Fibroblast of lung (primary cell): ENCODE data around the gene MEG3. TPM values are rescaled to one million over a fixed set of nuclear protein-coding genes. Genes with fewer than 3 reads are reported as not detected.

Source experiments
- DNase-seq, 2 donors: peaks; one replicate each; pipeline versions ENCODE4 v3.0.0 to v3.0.0-alpha.2; 2010; ENCODE audit warnings: low read depth in 2 of 2
- H2AFZ ChIP-seq: 2 replicates; pipeline ENCODE4 v1.5.1; 2012; ENCODE audit warnings: low read length, control low read depth, inconsistent platforms
- H3K27ac ChIP-seq: 2 replicates; pipeline ENCODE4 v1.5.1; 2011; ENCODE audit warnings: low read length, control low read depth; ENCODE audit not compliant: insufficient read depth
- H3K27me3 ChIP-seq: 2 replicates; pipeline ENCODE4 v1.5.1; 2011; ENCODE audit warnings: mild to moderate bottlenecking, low read length; ENCODE audit not compliant: control insufficient read depth, insufficient read depth
- H3K36me3 ChIP-seq: 2 replicates; pipeline ENCODE4 v1.5.1; 2011; ENCODE audit warnings: low read length; ENCODE audit not compliant: control insufficient read depth, insufficient read depth
- H3K4me1 ChIP-seq: 2 replicates; pipeline ENCODE4 v1.5.1; 2011; ENCODE audit warnings: low read length; ENCODE audit not compliant: control insufficient read depth, insufficient read depth; ENCODE audit errors: extremely low read depth
- H3K4me2 ChIP-seq: 2 replicates; pipeline ENCODE4 v1.5.1; 2011; ENCODE audit warnings: low read length, control low read depth; ENCODE audit not compliant: insufficient read depth; ENCODE audit errors: extremely low read depth
- H3K4me3 ChIP-seq, 4 experiments: fragments of 200-600 bp in 1 of 4; sonication (generic) in 1 of 4; replicated peaks in 1 of 4; 2 replicates each; pipeline ENCODE4 v1.5.1; 2011 to 2016; ENCODE audit warnings: low read length in 4 of 4, low read depth in 3 of 4, mild to moderate bottlenecking in 3 of 4, control low read depth in 2 of 4, inconsistent platforms in 1 of 4, mixed read lengths in 1 of 4; ENCODE audit not compliant: insufficient read depth in 1 of 4; ENCODE audit errors: control extremely low read depth in 1 of 4
- H3K79me2 ChIP-seq: 2 replicates; pipeline ENCODE4 v1.5.1; 2012; ENCODE audit warnings: mild to moderate bottlenecking, low read length, inconsistent platforms; ENCODE audit not compliant: control insufficient read depth, insufficient read depth
- H3K9ac ChIP-seq: 2 replicates; pipeline ENCODE4 v1.5.1; 2011; ENCODE audit warnings: mild to moderate bottlenecking, low read length, control low read depth; ENCODE audit not compliant: insufficient read depth
- H3K9me3 ChIP-seq: 2 replicates; pipeline ENCODE4 v1.5.1; 2012; ENCODE audit warnings: low read depth, low read length; ENCODE audit not compliant: control insufficient read depth, insufficient read depth
- H4K20me1 ChIP-seq: 2 replicates; pipeline ENCODE4 v1.5.1; 2011; ENCODE audit warnings: low read length; ENCODE audit not compliant: control insufficient read depth, insufficient read depth; ENCODE audit errors: extremely low read depth
- EZH2 ChIP-seq: IDR thresholded peaks from 2 replicates; pipeline ENCODE4 v1.5.1; 2012; ENCODE audit warnings: low read length, control low read depth, mild to moderate bottlenecking; ENCODE audit errors: missing control alignments
- polyA plus RNA-seq, 2 donors: library from polyadenylated mRNA; depleted of rRNA in 1 of 2; stranded (reverse) in 1 of 2; unstranded in 1 of 2; fragments of >200 nt; gene quantifications; 2 replicates each; pipeline ENCODE4 v1.2.1, GENCODE V29; 2011 to 2012; ENCODE audit warnings: missing spikeins in 1 of 2
- total RNA-seq: library from RNA; depleted of rRNA; stranded (reverse); fragments of >200 nt; gene quantifications from 2 replicates; pipeline ENCODE4 v1.2.1, GENCODE V29; 2014
- TF ChIP-seq, protein P1 (sequence below), 2 donors: IDR thresholded peaks in 1 of 2; conservative IDR thresholded peaks in 1 of 2; 1 replicate in 1 of 2; 2 replicates in 1 of 2; pipeline ENCODE4 v1.5.1; 2011 to 2012; ENCODE audit warnings: low read length in 2 of 2, control low read depth in 1 of 2, inconsistent platforms in 1 of 2, low read depth in 1 of 2, mild to moderate bottlenecking in 1 of 2

Gene MEG3
- total and polyA plus RNA-seq, 2 donors (not counting 1 experiment from before 2014, with no cell fraction given): 104 to 182 TPM

DNA sequence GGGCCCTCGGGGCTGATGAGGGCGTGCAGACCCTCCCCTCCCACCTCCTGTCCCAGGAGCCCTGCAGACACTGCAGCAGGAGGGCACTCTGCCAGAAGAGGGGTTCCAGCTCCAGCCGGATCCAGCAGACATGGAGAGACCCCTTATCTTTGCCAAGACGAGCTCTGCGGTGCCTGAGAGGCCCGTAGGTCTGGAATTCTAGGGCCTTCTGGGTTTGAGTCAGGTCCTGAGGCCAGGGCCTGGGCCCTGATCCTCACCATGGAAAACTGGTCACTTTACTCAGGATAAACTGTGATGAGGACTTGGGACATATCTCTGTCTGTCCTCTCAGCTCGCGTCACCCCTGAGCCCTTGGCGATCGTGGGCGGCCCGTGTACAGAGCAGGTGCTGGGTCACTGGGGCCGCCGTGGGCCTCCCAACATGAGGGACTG is 13.8 kb downstream of the MEG3 start:
- H3K27ac ChIP-seq: no peak overlapping the region
- no peak for DNase-seq

DNA sequence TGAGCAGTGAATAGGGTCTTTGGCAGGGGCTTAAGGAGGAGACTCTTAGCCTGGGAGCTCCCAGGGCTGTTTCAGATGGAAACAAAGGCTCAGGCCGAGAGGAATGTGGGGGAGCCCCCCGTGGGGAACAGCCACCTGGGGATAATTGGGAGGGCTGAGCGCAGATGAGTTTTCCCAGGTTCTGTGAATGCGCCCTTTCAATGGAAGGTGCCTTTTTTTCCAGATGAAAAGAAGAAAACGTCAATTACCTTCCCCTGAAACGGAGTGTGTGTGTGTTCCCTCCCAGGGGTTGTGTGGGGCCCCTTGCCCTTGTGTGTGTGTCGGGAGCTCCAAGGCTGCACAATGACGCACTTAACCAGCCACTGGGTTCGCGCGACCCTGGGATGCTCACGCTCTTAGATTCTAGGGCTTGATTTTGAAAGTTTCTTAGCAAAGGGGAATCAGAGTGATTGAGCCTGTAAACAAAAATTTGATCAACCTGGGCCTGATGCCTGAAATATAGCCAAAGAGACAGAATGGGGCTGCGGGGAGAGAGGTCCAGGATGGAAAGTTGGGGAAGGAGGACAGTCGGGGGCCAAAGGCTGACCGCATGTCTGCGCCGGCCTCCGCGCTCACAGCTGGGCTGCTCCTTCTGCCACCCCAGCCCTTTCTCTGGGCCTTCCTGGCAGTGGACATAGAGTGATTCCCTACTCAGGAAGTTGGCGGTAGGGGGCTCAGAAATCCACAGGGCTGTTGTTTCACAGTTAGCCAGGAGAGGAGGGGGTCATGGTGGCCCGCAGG is 14.6 kb downstream of the MEG3 start:
- Histone ChIP-seq H3K36me3 (peaks cover 16% of the 10 kb centered on the region), H3K4me1 (peaks cover 3% of the 10 kb centered on the region), H4K20me1 (no peaks in the 10 kb centered on the region), H2AFZ (no peak overlapping the region), H3K4me3 (no peak overlapping the region), H3K9ac (no peak overlapping the region), H3K27me3 (no peaks in the 10 kb centered on the region), H3K27ac (no peak overlapping the region), H3K79me2 (no peaks in the 10 kb centered on the region), H3K9me3 (no peaks in the 10 kb centered on the region), H3K4me2 (no peak overlapping the region)
- no peak for DNase-seq
- TF ChIP-seq EZH2: no peak
- TF ChIP-seq, protein P1, sequence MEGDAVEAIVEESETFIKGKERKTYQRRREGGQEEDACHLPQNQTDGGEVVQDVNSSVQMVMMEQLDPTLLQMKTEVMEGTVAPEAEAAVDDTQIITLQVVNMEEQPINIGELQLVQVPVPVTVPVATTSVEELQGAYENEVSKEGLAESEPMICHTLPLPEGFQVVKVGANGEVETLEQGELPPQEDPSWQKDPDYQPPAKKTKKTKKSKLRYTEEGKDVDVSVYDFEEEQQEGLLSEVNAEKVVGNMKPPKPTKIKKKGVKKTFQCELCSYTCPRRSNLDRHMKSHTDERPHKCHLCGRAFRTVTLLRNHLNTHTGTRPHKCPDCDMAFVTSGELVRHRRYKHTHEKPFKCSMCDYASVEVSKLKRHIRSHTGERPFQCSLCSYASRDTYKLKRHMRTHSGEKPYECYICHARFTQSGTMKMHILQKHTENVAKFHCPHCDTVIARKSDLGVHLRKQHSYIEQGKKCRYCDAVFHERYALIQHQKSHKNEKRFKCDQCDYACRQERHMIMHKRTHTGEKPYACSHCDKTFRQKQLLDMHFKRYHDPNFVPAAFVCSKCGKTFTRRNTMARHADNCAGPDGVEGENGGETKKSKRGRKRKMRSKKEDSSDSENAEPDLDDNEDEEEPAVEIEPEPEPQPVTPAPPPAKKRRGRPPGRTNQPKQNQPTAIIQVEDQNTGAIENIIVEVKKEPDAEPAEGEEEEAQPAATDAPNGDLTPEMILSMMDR (conservative IDR thresholded peaks at IDR 0.05 in 1 of 2, IDR thresholded peaks at IDR 0.05 in 1 of 2; ENCODE audit: low read depth in 1 of 2, low read length in 2 of 2): no peak

More for the DNA sequence above, 13.8 kb downstream of the MEG3 start:
- TF ChIP-seq EZH2: no peak
- TF ChIP-seq, protein P1 (conservative IDR thresholded peaks at IDR 0.05 in 1 of 2, IDR thresholded peaks at IDR 0.05 in 1 of 2; ENCODE audit: low read depth in 1 of 2, low read length in 2 of 2): no peak
- Histone ChIP-seq H3K36me3 (peaks cover 19% of the 10 kb centered on the region), H2AFZ (no peak overlapping the region), H4K20me1 (no peaks in the 10 kb centered on the region), H3K9me3 (no peaks in the 10 kb centered on the region), H3K4me1 (peaks cover 3% of the 10 kb centered on the region), H3K27me3 (no peaks in the 10 kb centered on the region), H3K4me2 (no peak overlapping the region), H3K79me2 (no peaks in the 10 kb centered on the region), H3K9ac (no peak overlapping the region), H3K4me3 (no peak overlapping the region)

DNA sequence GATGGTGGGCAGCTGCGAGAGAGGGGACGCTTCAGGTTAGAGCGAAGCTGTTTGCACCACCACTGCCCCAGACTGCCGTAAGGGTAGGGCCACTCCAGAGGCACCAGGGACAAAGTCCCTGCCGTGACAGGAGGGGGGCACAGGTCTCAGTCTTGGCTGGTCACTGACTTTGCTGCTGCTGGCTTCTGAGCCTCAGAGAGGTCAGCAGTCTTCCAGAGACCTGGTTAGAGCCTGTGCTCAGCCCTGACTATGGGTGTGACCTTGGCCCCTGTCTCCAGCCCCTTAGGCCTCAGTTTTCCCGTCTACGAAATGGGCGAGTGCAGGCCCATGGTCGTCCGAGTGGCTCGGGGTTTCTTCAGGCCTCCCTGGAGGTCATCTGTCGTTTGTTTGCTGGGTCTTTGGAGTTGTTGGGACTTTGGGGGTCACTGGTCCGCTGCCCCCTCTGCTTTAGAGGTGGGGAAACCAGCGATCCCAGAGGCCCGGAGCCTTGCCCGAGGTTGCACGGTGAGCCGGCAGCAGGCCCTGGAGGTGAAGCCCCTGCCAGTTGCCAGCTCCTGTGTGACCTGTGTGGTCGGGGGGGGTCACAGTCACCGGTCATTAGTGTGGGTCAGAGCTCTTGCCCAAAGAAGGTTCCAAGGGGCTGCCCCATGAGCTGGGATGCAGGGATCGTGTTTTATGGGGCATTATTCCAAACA is 15.3 kb downstream of the MEG3 start:
- TF ChIP-seq, protein P1 (conservative IDR thresholded peaks at IDR 0.05 in 1 of 2, IDR thresholded peaks at IDR 0.05 in 1 of 2; ENCODE audit: low read depth in 1 of 2, low read length in 2 of 2): no peak
- TF ChIP-seq EZH2: no peak
- peaks cover 14% of the 10 kb centered on the region for H3K36me3 ChIP-seq
- no peaks in the 10 kb centered on the region for H3K9me3 ChIP-seq
- no peak overlapping the region for H2AFZ ChIP-seq
- H3K4me1 ChIP-seq: peaks cover 3% of the 10 kb centered on the region
- H3K27me3 ChIP-seq: no peaks in the 10 kb centered on the region
- H4K20me1 ChIP-seq: no peaks in the 10 kb centered on the region
- H3K27ac ChIP-seq: no peak overlapping the region
- no peak overlapping the region for H3K4me2 ChIP-seq
- no peak overlapping the region for H3K4me3 ChIP-seq
- H3K79me2 ChIP-seq: no peaks in the 10 kb centered on the region
- no peak overlapping the region for H3K9ac ChIP-seq
- DNase-seq: no peak
